HepG2 (cell line): ENCODE results near the gene TAS2R50. TPM values are rescaled to one million over a fixed set of nuclear protein-coding genes. Genes with fewer than 3 reads are reported as not detected.

Source experiments
- AHDC1 ChIP-seq: sonication (generic); formaldehyde crosslinking; IDR thresholded peaks from 2 replicates; pipeline ENCODE4 v1.5.1; 2020; ENCODE audit warnings: mild to moderate bottlenecking, missing genetic modification reagents, borderline replicate concordance
- HINFP ChIP-seq: sonication (generic); formaldehyde crosslinking; IDR thresholded peaks from 2 replicates; pipeline ENCODE4 v1.4.0; 2020; ENCODE audit warnings: low read depth, mild to moderate bottlenecking, missing genetic modification reagents
- TEAD3 ChIP-seq: optimal IDR thresholded peaks from 2 replicates; pipeline ENCODE3; 2016; ENCODE audit warnings: borderline replicate concordance
- ZBTB4 ChIP-seq: sonication (generic); formaldehyde crosslinking; IDR thresholded peaks from 2 replicates; pipeline ENCODE4 v1.4.0; 2020; ENCODE audit warnings: missing genetic modification reagents, mild to moderate bottlenecking, borderline replicate concordance
- ZKSCAN5 ChIP-seq: sonication (generic); formaldehyde crosslinking; IDR thresholded peaks from 2 replicates; pipeline ENCODE4 v1.5.1; 2020; ENCODE audit warnings: mild to moderate bottlenecking, missing genetic modification reagents
- ZNF281 ChIP-seq: sonication (generic); formaldehyde crosslinking; IDR thresholded peaks from 2 replicates; pipeline ENCODE4 v1.4.0; 2020; ENCODE audit warnings: missing genetic modification reagents, borderline replicate concordance
- ZNF609 ChIP-seq: sonication (generic); formaldehyde crosslinking; IDR thresholded peaks from 2 replicates; pipeline ENCODE4 v1.4.0; 2020; ENCODE audit warnings: mild to moderate bottlenecking, missing genetic modification reagents, borderline replicate concordance
- ZNF780A ChIP-seq: sonication (generic); formaldehyde crosslinking; IDR thresholded peaks from 2 replicates; pipeline ENCODE4 v1.8.0; 2022; ENCODE audit warnings: mild to moderate bottlenecking, missing genetic modification reagents, moderate library complexity
- polyA plus RNA-seq, 8 experiments: library from polyadenylated mRNA; depleted of rRNA in 3 of 8; stranded (reverse) in 7 of 8; unstranded in 1 of 8; fragments of >200 nt; fragmentation: Illumina TruSeq in 4 of 8; extraction: Trizol in 4 of 8; gene quantifications; 2 replicates each; pipeline versions ENCODE4 v1.2.1 to v1.2.3, GENCODE V29; 2011 to 2016; ENCODE audit warnings: low read depth in 4 of 8, missing spikeins in 1 of 8, mixed read lengths in 1 of 8; ENCODE audit not compliant: insufficient read depth in 1 of 8
- total RNA-seq, 5 experiments: library from RNA; depleted of rRNA; stranded (reverse); fragments of >200 nt; fragmentation: Illumina TruSeq; extraction: Trizol; gene quantifications; 2 replicates each; pipeline ENCODE4 v1.2.3, GENCODE V29; 2016; ENCODE audit warnings: low read depth in 1 of 5

Gene TAS2R50
- total and polyA plus RNA-seq, 2 of the 13 experiments (the other 11 are each of a cell fraction or from before 2014, with no cell fraction given) = 0.17 to 2.2 TPM

GRCh38 chr12:11015775-11016430 lies 29.2 kb upstream of the TAS2R50 start (continued):
- TF ChIP-seq HINFP (CRISPR knock-in tag) = peak; percentile 21; the same call in 1 of the 2 replicates
- peak; percentile 35; the same call in 1 of the 2 replicates for TF ChIP-seq ZNF281 (CRISPR knock-in tag)
- TF ChIP-seq ZNF780A (CRISPR knock-in tag) = no peak
- TF ChIP-seq ZKSCAN5 = peak; percentile 68; the same call in 1 of the 2 replicates
- TF ChIP-seq ZBTB4 (CRISPR knock-in tag) = 0 out of 2 replicates have a peak, but pooled peaks have one; percentile 28
- TF ChIP-seq ZNF609 (CRISPR knock-in tag) = peak; percentile 78; the same call in 1 of the 2 replicates
- TF ChIP-seq TEAD3 (CRISPR knock-in tag) = peak; percentile 92
- peak; percentile 97; the same call in 1 of the 2 replicates for TF ChIP-seq AHDC1 (CRISPR knock-in tag)
